ENCODE data around the gene HOXB7.

GRCh38 chr17:48647963-48648245 lies 37.1 kb upstream of the HOXB7 start:
- TF ChIP-seq CTCF (IDR thresholded peaks at IDR 0.05) (no peak), MLX (CRISPR knock-in tag; IDR thresholded peaks at IDR 0.05) (no peak), CREB1 (CRISPR knock-in tag; IDR thresholded peaks at IDR 0.05) (no peak), ZNF425 (CRISPR knock-in tag; conservative IDR thresholded peaks at IDR 0.05) (no peak), PRDM15 (CRISPR knock-in tag; IDR thresholded peaks at IDR 0.05) (no peak), TCF7 (CRISPR knock-in tag; IDR thresholded peaks at IDR 0.05; ENCODE audit: low read depth) (no peak), NFE2L1 (CRISPR knock-in tag; IDR thresholded peaks at IDR 0.05) (no peak), ATF1 (CRISPR knock-in tag; IDR thresholded peaks at IDR 0.05) (no peak), E2F4 (CRISPR knock-in tag; IDR thresholded peaks at IDR 0.05; ENCODE audit: borderline replicate concordance, low read depth) (no peak)
